ENCODE measurements around the gene GHSR.

The GHSR gene

DNA sequence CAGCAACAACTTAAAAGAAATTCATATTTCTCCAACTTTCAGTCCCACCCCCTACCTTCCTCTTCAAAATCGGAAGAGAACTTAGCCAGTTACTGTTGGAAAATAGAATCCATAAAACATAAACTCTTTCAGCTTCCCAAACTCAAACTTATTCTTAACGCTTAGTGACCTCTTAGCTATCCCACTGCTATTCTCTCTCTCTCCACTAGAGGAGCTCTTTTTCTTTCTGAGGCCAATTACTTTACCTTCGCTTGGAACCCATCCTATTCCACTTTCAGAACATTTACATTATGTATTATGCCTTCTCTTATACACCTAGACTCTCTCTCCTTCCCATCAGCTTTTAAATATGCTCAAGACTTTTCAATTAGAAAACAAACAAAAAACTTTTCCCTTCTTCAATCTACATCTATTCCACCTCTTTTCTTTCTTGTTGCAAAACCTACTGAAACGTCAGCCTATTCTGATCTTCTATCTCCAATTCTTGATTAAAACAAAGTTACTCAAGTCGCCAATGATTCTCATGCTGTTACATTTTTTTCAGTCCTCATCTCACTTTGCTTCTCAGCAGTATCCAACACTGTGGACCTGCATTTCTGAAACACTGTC lies 13.4 kb upstream of the GHSR start:
- no peak overlapping the region for H2BK15ac ChIP-seq (replicated peaks; ENCODE audit: low read depth)
- no peak overlapping the region for H3K23ac ChIP-seq (ENCODE audit: low read length)
- H3K79me1 ChIP-seq (ENCODE audit: low read length): no peaks in the 10 kb centered on the region
- H3K4me2 ChIP-seq (ENCODE audit: low read length): no peak overlapping the region
- no peak overlapping the region for H4K8ac ChIP-seq (ENCODE audit: low read depth, low read length)
- 100% methylated on average over 1 of the region's 5 CpGs for WGBS (ENCODE audit: extremely low coverage, insufficient coverage, low lambda C conversion rate)
- no peak overlapping the region for H3K27ac ChIP-seq (ENCODE audit: low read depth, low read length)
- H3K36me3 ChIP-seq (ENCODE audit: control insufficient read depth, insufficient read depth, low read length): no peaks in the 10 kb centered on the region
- no peak overlapping the region for H2BK5ac ChIP-seq (ENCODE audit: low read length)
- peak; percentile 48 for DNase-seq
- H2AK5ac ChIP-seq (ENCODE audit: low read length): no peak overlapping the region
- no peaks in the 10 kb centered on the region for H3K4me1 ChIP-seq (ENCODE audit: control insufficient read depth, low read depth, low read length)
- no peak overlapping the region for H2BK120ac ChIP-seq (ENCODE audit: low read depth, low read length)
- no peaks in the 10 kb centered on the region for H3K27me3 ChIP-seq (ENCODE audit: insufficient read depth, low read length, poor library complexity)
- no peaks in the 10 kb centered on the region for H3K79me2 ChIP-seq (ENCODE audit: control insufficient read depth, insufficient read depth, low read length)
- no peak overlapping the region for H3K9ac ChIP-seq (ENCODE audit: low read length)
- H3K56ac ChIP-seq (ENCODE audit: low read length): no peak overlapping the region
- H3K4ac ChIP-seq (ENCODE audit: low read depth, low read length): no peak overlapping the region
- H3K18ac ChIP-seq (ENCODE audit: low read length): no peak overlapping the region
- H4K5ac ChIP-seq (ENCODE audit: low read length): no peak overlapping the region
- no peak overlapping the region for H3K4me3 ChIP-seq (ENCODE audit: low read length)

- Histone ChIP-seq H2BK120ac (ENCODE audit: low read depth, low read length) (no peak overlapping the region), H3K18ac (ENCODE audit: low read length) (no peak overlapping the region), H3K4ac (ENCODE audit: low read depth, low read length) (no peak overlapping the region), H3K4me1 (ENCODE audit: control insufficient read depth, low read depth, low read length) (no peaks in the 10 kb centered on the region), H3K9ac (ENCODE audit: low read length) (no peak overlapping the region), H3K4me3 (ENCODE audit: low read length) (no peak overlapping the region), H2BK5ac (ENCODE audit: low read length) (no peak overlapping the region), H3K27me3 (ENCODE audit: insufficient read depth, low read length, poor library complexity) (no peaks in the 10 kb centered on the region), H3K79me1 (ENCODE audit: low read length) (no peaks in the 10 kb centered on the region), H3K27ac (ENCODE audit: low read depth, low read length) (no peak overlapping the region), H3K56ac (ENCODE audit: low read length) (no peak overlapping the region), H3K23ac (ENCODE audit: low read length) (no peak overlapping the region), H3K4me2 (ENCODE audit: low read length) (no peak overlapping the region), H2AK5ac (ENCODE audit: low read length) (no peak overlapping the region), H4K5ac (ENCODE audit: low read length) (no peak overlapping the region), H3K79me2 (ENCODE audit: control insufficient read depth, insufficient read depth, low read length) (no peaks in the 10 kb centered on the region), H3K36me3 (ENCODE audit: control insufficient read depth, insufficient read depth, low read length) (no peaks in the 10 kb centered on the region), H4K8ac (ENCODE audit: low read depth, low read length) (no peak overlapping the region), H2BK15ac (replicated peaks; ENCODE audit: low read depth) (no peak overlapping the region)
- WGBS (ENCODE audit: extremely low coverage, insufficient coverage, low lambda C conversion rate): no CpG with 5 or more reads among the region's 3 CpGs
- DNase-seq: no peak
Observed at GRCh38 chr3:172456404-172456803, 8.1 kb upstream of the GHSR start.

DNA sequence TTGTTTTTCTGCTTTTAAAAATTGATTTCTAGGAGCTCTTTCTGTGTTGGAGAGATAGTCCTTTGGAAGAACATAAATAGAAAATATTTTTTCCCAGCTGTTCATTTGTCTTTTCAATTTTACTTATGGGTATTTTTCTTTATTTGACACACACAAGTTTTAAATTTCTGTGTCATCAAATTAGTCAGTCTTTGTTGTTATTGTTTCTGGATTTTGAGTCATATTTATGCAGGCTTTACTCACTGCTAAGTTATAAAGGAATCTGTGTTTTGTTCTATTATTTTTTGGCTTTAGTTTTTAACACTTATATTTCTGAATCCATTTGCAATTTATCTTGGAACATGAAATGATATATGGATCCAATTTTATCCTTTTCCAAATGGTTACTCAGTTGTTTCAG lies 5.9 kb upstream of the GHSR start:
- peaks cover 6% of the 10 kb centered on the region for H3K27me3 ChIP-seq (ENCODE audit: insufficient read depth, low read length, poor library complexity)
- H2AK5ac ChIP-seq (ENCODE audit: low read length): no peak overlapping the region
- no peak overlapping the region for H3K56ac ChIP-seq (ENCODE audit: low read length)
- H3K4me1 ChIP-seq (ENCODE audit: control insufficient read depth, low read depth, low read length): no peaks in the 10 kb centered on the region
- no peak overlapping the region for H3K4ac ChIP-seq (ENCODE audit: low read depth, low read length)
- H3K27ac ChIP-seq (ENCODE audit: low read depth, low read length): no peak overlapping the region
- H3K23ac ChIP-seq (ENCODE audit: low read length): no peak overlapping the region
- no peak overlapping the region for H3K18ac ChIP-seq (ENCODE audit: low read length)
- H3K4me2 ChIP-seq (ENCODE audit: low read length): no peak overlapping the region
- no peak overlapping the region for H4K5ac ChIP-seq (ENCODE audit: low read length)
- no peaks in the 10 kb centered on the region for H3K36me3 ChIP-seq (ENCODE audit: control insufficient read depth, insufficient read depth, low read length)
- no peak overlapping the region for H4K8ac ChIP-seq (ENCODE audit: low read depth, low read length)
- H3K4me3 ChIP-seq (ENCODE audit: low read length): no peak overlapping the region
- no peak overlapping the region for H2BK120ac ChIP-seq (ENCODE audit: low read depth, low read length)
- no peak overlapping the region for H2BK5ac ChIP-seq (ENCODE audit: low read length)
- H3K79me1 ChIP-seq (ENCODE audit: low read length): no peaks in the 10 kb centered on the region
- no peak overlapping the region for H2BK15ac ChIP-seq (replicated peaks; ENCODE audit: low read depth)
- H3K79me2 ChIP-seq (ENCODE audit: control insufficient read depth, insufficient read depth, low read length): no peaks in the 10 kb centered on the region
- no peak for DNase-seq
- H3K9ac ChIP-seq (ENCODE audit: low read length): no peak overlapping the region

DNA sequence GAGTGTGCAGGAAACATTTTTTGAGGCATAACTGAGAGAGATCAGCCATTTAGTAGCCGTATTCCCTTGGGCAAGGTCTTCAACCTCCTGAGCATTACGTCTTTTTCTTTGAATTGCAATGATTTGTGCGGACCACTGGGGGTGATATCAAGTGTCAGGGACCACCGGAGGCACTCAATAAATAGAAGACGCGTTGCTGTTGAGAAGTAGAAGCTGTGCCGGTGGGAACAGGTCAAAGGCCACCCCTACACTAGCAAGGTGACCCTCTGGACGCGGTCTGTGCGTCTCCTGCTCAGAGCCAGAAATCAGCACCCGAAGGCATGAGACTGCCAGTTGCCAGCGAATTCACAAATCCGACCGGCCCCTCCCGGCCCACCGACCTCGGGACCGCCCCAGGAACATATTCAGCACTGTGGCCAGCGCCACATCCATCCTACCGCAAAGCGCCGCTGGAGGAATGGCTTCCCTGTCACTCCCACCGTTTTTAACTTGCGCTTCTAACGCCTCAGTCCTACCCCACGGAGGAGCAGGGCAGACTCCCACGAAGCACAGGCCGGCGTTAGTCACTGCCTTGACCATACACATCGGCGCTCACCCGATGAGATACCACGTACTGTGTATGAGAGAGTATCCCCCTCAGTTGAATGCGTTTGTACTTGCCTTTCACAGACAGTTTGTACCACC lies 1.4 kb upstream of the GHSR start:
- peak; percentile 72 for DNase-seq
- no peak overlapping the region for H4K5ac ChIP-seq (ENCODE audit: low read length)
- no peaks in the 10 kb centered on the region for H3K4me1 ChIP-seq (ENCODE audit: control insufficient read depth, low read depth, low read length)
- peaks cover 34% of the 10 kb centered on the region for H3K27me3 ChIP-seq (ENCODE audit: insufficient read depth, low read length, poor library complexity)
- H3K36me3 ChIP-seq (ENCODE audit: control insufficient read depth, insufficient read depth, low read length): no peaks in the 10 kb centered on the region
- no peak overlapping the region for H3K27ac ChIP-seq (ENCODE audit: low read depth, low read length)
- no peak overlapping the region for H3K9ac ChIP-seq (ENCODE audit: low read length)
- no peak overlapping the region for H2BK15ac ChIP-seq (replicated peaks; ENCODE audit: low read depth)
- H4K8ac ChIP-seq (ENCODE audit: low read depth, low read length): no peak overlapping the region
- no peak overlapping the region for H2AK5ac ChIP-seq (ENCODE audit: low read length)
- no peak overlapping the region for H2BK120ac ChIP-seq (ENCODE audit: low read depth, low read length)
- peak overlapping the region; percentile 18 for H3K23ac ChIP-seq (ENCODE audit: low read length)
- no peak overlapping the region for H3K56ac ChIP-seq (ENCODE audit: low read length)
- no peak overlapping the region for H3K4me3 ChIP-seq (ENCODE audit: low read length)
- WGBS (ENCODE audit: extremely low coverage, insufficient coverage, low lambda C conversion rate): no CpG with 5 or more reads among the region's 34 CpGs
- H2BK5ac ChIP-seq (ENCODE audit: low read length): no peak overlapping the region
- H3K18ac ChIP-seq (ENCODE audit: low read length): no peak overlapping the region
- no peaks in the 10 kb centered on the region for H3K79me2 ChIP-seq (ENCODE audit: control insufficient read depth, insufficient read depth, low read length)
- no peak overlapping the region for H3K4ac ChIP-seq (ENCODE audit: low read depth, low read length)
- H3K79me1 ChIP-seq (ENCODE audit: low read length): no peaks in the 10 kb centered on the region
- H3K4me2 ChIP-seq (ENCODE audit: low read length): no peak overlapping the region

DNA sequence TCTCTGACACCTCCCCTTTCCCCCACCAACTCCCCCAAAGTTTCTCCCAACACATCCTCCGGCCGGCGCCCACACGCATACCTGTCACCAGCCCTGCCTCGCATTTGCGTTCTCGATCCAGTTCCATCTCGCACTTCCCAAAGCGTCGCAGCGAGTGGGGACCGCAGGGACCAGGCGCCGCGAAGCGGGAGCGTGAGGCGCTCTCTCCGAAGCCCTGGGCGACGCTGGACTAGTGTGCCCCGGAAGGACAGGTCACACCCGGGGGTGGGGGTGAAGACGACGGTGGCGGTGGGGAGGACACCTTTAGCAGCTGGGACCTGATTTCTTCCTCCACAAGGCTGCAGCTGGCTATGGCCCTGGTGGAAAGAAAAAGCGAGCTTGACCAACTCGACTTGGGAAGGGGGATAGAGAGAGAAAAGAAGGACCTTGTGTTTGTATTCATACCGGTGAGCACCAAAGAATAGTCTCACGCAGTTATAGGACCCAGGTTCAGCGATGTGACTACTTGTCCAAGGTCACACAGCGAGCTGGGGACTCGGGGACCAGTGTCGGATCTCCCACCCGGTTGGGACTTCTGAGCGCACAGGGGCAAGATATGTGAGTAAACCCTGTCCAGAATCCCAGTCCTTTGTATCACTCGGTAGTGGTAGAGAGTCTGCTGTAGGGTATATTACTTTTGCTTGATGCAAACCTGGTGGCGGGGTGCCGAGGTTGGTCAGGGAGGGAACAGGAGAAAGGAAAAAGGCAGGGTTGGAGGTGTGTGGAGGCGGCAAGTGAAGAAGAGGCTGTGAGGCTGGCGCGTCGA lies 607 bp upstream of the GHSR start:
- DNase-seq: peak; percentile 2
- H4K8ac ChIP-seq (ENCODE audit: low read depth, low read length): no peak overlapping the region
- no peak overlapping the region for H2BK120ac ChIP-seq (ENCODE audit: low read depth, low read length)
- no peak overlapping the region for H2BK5ac ChIP-seq (ENCODE audit: low read length)
- no peak overlapping the region for H3K4me3 ChIP-seq (ENCODE audit: low read length)
- H3K18ac ChIP-seq (ENCODE audit: low read length): no peak overlapping the region
- no peaks in the 10 kb centered on the region for H3K4me1 ChIP-seq (ENCODE audit: control insufficient read depth, low read depth, low read length)
- no peak overlapping the region for H2AK5ac ChIP-seq (ENCODE audit: low read length)
- no peaks in the 10 kb centered on the region for H3K79me1 ChIP-seq (ENCODE audit: low read length)
- peak overlapping the region; percentile 18 for H3K23ac ChIP-seq (ENCODE audit: low read length)
- no peaks in the 10 kb centered on the region for H3K79me2 ChIP-seq (ENCODE audit: control insufficient read depth, insufficient read depth, low read length)
- H3K27me3 ChIP-seq (ENCODE audit: insufficient read depth, low read length, poor library complexity): peaks cover 34% of the 10 kb centered on the region
- H4K5ac ChIP-seq (ENCODE audit: low read length): no peak overlapping the region
- H3K4ac ChIP-seq (ENCODE audit: low read depth, low read length): no peak overlapping the region
- WGBS (ENCODE audit: extremely low coverage, insufficient coverage, low lambda C conversion rate): no CpG with 5 or more reads among the region's 43 CpGs
- no peak overlapping the region for H3K56ac ChIP-seq (ENCODE audit: low read length)
- no peaks in the 10 kb centered on the region for H3K36me3 ChIP-seq (ENCODE audit: control insufficient read depth, insufficient read depth, low read length)
- H2BK15ac ChIP-seq (replicated peaks; ENCODE audit: low read depth): no peak overlapping the region
- no peak overlapping the region for H3K9ac ChIP-seq (ENCODE audit: low read length)
- H3K4me2 ChIP-seq (ENCODE audit: low read length): no peak overlapping the region
- no peak overlapping the region for H3K27ac ChIP-seq (ENCODE audit: low read depth, low read length)

Data from mesendoderm (in vitro differentiated cells).